K562 (cell line): Measurements from ENCODE around the gene P2RY11. TPM values are rescaled to one million over a fixed set of nuclear protein-coding genes. Genes with fewer than 3 reads are reported as not detected.
A peak's percentile ranks its signal among the peaks of the same experiment; 100 is the strongest.

Experiments used
- ATF4 ChIP-seq: fragments of 450-650 bp; formaldehyde crosslinking; IDR thresholded peaks from 2 replicates; pipeline ENCODE4 v1.4.0; 2022; ENCODE audit warnings: mild to moderate bottlenecking, moderate library complexity
- BHLHE40 ChIP-seq: IDR thresholded peaks from 2 replicates; pipeline ENCODE4 v1.6.1; 2011; ENCODE audit warnings: low read length, improper control_type of control experiment
- DMBX1 ChIP-seq: fragments of 250-450 bp; sonication (Bioruptor Pico); IDR thresholded peaks from 2 replicates; pipeline ENCODE4 v1.8.0; 2022; ENCODE audit warnings: inconsistent platforms, mild to moderate bottlenecking, moderate library complexity, borderline replicate concordance
- HINFP ChIP-seq: fragments of 450-650 bp; conservative IDR thresholded peaks from 2 replicates; pipeline ENCODE4 v1.6.1; 2016; ENCODE audit warnings: missing genetic modification characterization, low read depth, mild to moderate bottlenecking, control low read depth, missing compliant biosample characterization
- HMG20B ChIP-seq: fragments of 250-450 bp; sonication (Bioruptor Pico); IDR thresholded peaks from 2 replicates; pipeline ENCODE4 v1.5.0; 2021; ENCODE audit warnings: mild to moderate bottlenecking
- POLR2AphosphoS5 ChIP-seq: IDR thresholded peaks from 2 replicates; pipeline ENCODE4 v1.6.1; 2011; ENCODE audit warnings: mild to moderate bottlenecking, low read depth, low read length, moderate library complexity; ENCODE audit not compliant: control insufficient read depth, insufficient read depth
- RBFOX2 ChIP-seq: fragments of 200-400 bp; formaldehyde crosslinking; IDR thresholded peaks from 2 replicates; pipeline ENCODE4 v1.6.1; 2017; ENCODE audit warnings: low read depth, mild to moderate bottlenecking, low read length, moderate library complexity
- SNAPC5 ChIP-seq: fragments of 250-450 bp; sonication (Bioruptor Pico); IDR thresholded peaks from 2 replicates; pipeline ENCODE4 v1.8.0; 2021; ENCODE audit warnings: moderate library complexity, mild to moderate bottlenecking, inconsistent platforms
- ZBTB11 ChIP-seq, 3 experiments: fragments of 200-800 bp in 1 of 3; fragments of 250-450 bp in 1 of 3; fragments of 450-650 bp in 1 of 3; sonication (Bioruptor Pico) in 1 of 3; sonication (Bioruptor generic) in 1 of 3; formaldehyde crosslinking in 1 of 3; IDR thresholded peaks; 2 replicates each; pipeline versions ENCODE4 v1.6.1 to v1.8.0; 2016 to 2022; ENCODE audit warnings: mild to moderate bottlenecking in 2 of 3, missing genetic modification characterization in 2 of 3, missing compliant biosample characterization in 1 of 3, moderate library complexity in 1 of 3
- ZNF318 ChIP-seq, 2 experiments: fragments of 450-650 bp; IDR thresholded peaks; 2 replicates each; pipeline ENCODE4 v1.6.1; 2016; ENCODE audit warnings: mild to moderate bottlenecking in 2 of 2, borderline replicate concordance in 1 of 2, low read depth in 1 of 2, moderate library complexity in 1 of 2
- ZNF586 ChIP-seq: fragments of 450-650 bp; formaldehyde crosslinking; conservative IDR thresholded peaks from 2 replicates; pipeline ENCODE4 v1.4.0; 2020; ENCODE audit warnings: mild to moderate bottlenecking, moderate library complexity
- polyA plus RNA-seq, 8 experiments: library from polyadenylated mRNA; depleted of rRNA in 4 of 8; stranded (reverse) in 5 of 8; unstranded in 3 of 8; fragments of >200 nt; fragmentation: Nextera tagmentation in 2 of 8; fragmentation: Illumina TruSeq in 1 of 8; extraction: Ambion mirVana in 2 of 8; extraction: Trizol in 1 of 8; gene quantifications; 2 replicates each; pipeline versions ENCODE4 v1.2.1 to v1.2.3, GENCODE V29; 2011 to 2014; ENCODE audit warnings: inconsistent platforms in 1 of 8, missing spikeins in 1 of 8
- total RNA-seq, 7 experiments: library from RNA; depleted of rRNA in 6 of 7; stranded (reverse); fragments of >200 nt in 6 of 7; fragmentation: Illumina TruSeq in 2 of 7; extraction: Trizol in 2 of 7; gene quantifications; 2 replicates each; pipeline versions ENCODE4 v1.2.1 to v1.2.3, GENCODE V29; 2011 to 2021; ENCODE audit warnings: low replicate concordance in 1 of 7

The P2RY11 gene
- total and polyA plus RNA-seq, 9 of the 15 experiments (the other 6 are each of a cell fraction or from before 2014, with no cell fraction given) = 0.03 to 10.1 (median 1.5) TPM

GRCh38 chr19:10115392-10116084 is 4.0 kb downstream of the P2RY11 start (continued):
- TF ChIP-seq ZNF318 (IDR thresholded peaks at IDR 0.05; ENCODE audit: borderline replicate concordance in 1 of 2, low read depth in 1 of 2) (no peak), DMBX1 (no peak), HINFP (tag) (no peak), HMG20B (no peak), ZBTB11 (CRISPR knock-in tag; IDR thresholded peaks at IDR 0.05) (no peak), ZNF586 (CRISPR knock-in tag) (no peak), POLR2AphosphoS5 (peak; percentile 16; the same call in 1 of the 2 replicates), RBFOX2 (peak; percentile 64), SNAPC5 (CRISPR knock-in tag) (no peak), ATF4 (CRISPR knock-in tag) (no peak), BHLHE40 (no peak)
